PC-9 (cell line): Measurements from ENCODE around the gene SPSB2.
"Not testable (repeated sequence)": the region's sequence is repeated elsewhere in the genome, so short reads cannot be mapped to it uniquely, and the experiment has no call there.

Source experiments
- CTCF ChIP-seq: fragments of 200-600 bp; sonication (generic); conservative IDR thresholded peaks from 2 replicates; pipeline ENCODE4 v1.6.1; 2017; ENCODE audit warnings: mixed run types, antibody characterized with exemption, mild to moderate bottlenecking, moderate library complexity
- EZH2 ChIP-seq: fragments of 200-600 bp; sonication (generic); IDR thresholded peaks from 2 replicates; pipeline ENCODE4 v1.8.0; 2017; ENCODE audit warnings: antibody characterized with exemption, low read depth

DNA sequence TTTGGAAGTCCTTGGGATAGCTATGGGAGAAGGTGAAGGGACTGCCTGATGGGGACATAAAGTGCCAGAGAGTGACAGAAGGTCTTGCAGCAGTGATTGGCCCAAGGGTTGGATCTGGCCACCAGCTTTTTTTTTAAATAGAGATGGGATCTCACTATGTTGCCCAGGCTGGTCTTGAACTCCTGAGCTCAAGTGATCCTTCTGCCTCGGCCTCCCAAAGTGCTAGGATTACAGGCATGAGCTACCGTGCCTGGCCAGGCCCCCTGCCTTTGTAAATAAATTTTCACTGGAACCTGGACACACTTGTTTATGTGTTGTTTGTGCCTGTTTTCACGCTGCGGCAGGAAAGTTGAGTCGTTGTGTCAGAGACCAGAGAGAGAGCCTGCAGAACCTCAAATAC is 7.8 kb downstream of the SPSB2 start:
- TF ChIP-seq CTCF, EZH2: not testable (repeated sequence)
